GM19463 (cell line): ENCODE data around the gene ITSN1.
"Not testable (repeated sequence)": the region's sequence is repeated elsewhere in the genome, so short reads cannot be mapped to it uniquely, and the experiment has no call there.

Source experiments
- ATAC-seq: cut with Tn5 transposase; IDR thresholded peaks from one replicate; pipeline ENCODE4 v1.9.1; 2021; ENCODE audit warnings: mild to moderate bottlenecking, moderate library complexity; ENCODE audit not compliant: unreplicated experiment

The ITSN1 gene

GRCh38 chr21:33650929-33651509 lies 8.7 kb downstream of the ITSN1 start:
- ATAC-seq = no peak

- ATAC-seq = no peak
Observed at GRCh38 chr21:33651965-33652680, 9.8 kb downstream of the ITSN1 start.

- ATAC-seq = no peak
Observed at GRCh38 chr21:33654412-33654811, 12.1 kb downstream of the ITSN1 start.

DNA sequence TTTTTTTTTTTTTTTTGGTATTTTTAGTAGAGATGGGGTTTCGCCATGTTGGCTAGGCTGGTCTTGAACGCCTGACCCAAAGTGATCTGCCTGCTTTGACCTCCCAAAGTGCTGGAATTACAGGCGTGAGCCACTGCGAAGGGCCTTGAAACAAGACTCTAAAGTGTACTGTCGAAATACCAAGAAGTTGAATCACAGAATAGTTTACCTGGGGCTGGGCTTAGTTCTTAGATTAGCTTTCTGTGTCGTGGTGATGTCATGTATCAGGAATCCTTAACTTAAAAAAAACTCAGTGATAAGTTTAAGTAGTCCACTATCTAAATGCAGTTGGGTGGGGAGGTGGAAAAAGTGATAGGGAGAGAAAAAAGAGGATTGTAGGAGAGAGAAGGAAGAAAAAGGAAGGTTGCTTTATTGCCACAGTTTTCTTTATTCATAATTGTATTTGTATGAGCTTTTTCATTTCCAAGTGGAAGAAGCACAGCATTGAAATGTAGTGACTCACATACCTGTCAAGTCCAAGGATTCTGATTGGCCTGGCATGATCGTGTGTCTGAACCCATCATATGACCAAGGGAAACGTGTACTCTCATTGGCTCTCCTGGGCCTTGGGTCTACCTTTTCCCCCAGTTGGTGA lies 13.4 kb downstream of the ITSN1 start:
- ATAC-seq = no peak

GRCh38 chr21:33657124-33657820 lies 15.0 kb downstream of the ITSN1 start:
- no peak for ATAC-seq

DNA sequence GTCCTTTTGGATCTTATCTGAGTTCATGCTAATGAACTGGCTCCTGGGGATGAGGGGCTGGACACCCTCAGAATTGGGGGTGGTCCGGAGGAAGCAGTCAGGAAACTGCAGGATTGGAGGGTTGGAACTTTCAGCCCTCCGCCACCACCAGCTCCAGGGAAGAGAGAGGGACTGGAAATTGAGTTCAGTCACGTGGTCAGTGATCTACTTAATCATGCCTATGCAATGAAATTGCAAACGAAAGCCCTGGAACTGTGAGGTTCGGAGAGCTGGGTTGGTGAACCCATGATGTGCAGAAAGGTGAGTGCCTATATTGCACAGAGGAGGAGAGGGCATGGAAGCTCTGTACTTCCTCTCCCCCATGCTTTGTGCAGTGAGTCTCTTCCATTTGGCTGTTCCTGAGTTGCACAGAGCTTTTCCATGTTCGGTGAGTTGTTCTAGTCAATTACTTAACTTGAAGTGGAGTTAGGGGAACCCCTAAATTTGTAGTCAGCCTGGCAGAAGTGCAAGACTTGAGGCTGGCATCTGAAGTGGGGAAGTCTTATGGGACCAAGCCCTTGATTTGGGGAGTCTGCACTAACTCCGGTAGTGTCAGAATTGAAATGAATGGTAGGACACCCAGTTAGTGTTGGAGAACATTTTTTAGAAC lies 16.7 kb downstream of the ITSN1 start:
- no peak for ATAC-seq

DNA sequence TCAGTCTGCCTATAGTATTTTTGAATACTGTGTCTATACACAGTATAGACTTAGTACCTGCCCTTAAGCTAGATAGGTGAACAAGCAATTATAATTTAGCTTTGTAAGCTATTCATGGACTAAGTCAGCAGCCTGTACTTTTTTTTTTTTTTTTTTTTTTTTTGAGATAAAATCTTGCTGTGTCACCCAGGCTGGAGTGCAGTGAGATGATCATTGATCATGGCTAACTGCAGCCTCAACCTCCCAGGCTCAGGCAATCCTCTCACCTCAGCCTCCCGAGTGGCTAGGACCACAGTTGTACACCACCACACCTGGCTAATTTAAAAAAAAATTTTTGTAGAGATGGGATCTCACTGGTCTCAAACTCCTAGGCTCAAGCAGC lies 17.3 kb downstream of the ITSN1 start:
- ATAC-seq = no peak

DNA sequence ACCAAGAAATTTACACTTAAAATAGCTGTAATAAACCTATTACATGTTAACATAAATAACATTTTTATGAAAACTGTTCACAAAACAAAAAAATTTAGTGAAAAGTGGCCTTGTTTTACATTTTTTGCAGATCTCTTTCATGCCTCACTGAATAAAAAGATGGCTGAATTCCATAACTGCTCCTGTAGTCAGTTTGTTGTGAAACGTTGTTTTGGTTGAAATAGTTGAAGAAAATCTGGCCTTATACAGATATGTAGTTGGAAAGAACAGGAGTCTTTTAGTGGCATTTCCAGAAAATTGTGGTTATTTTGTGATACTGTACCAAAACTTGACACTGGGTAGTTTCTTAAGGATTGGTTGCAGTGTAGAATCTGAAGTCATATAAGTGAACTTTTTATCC lies 18.1 kb downstream of the ITSN1 start:
- no peak for ATAC-seq

- ATAC-seq = no peak
Observed at GRCh38 chr21:33661146-33661545, 18.8 kb downstream of the ITSN1 start.

- no peak for ATAC-seq
Observed at GRCh38 chr21:33662046-33662445, 19.7 kb downstream of the ITSN1 start.

GRCh38 chr21:33663241-33663640 lies 20.9 kb downstream of the ITSN1 start:
- no peak for ATAC-seq

- ATAC-seq = no peak
Observed at GRCh38 chr21:33664135-33664534, 21.8 kb downstream of the ITSN1 start.

- no peak for ATAC-seq
Observed at GRCh38 chr21:33666153-33666552, 23.9 kb downstream of the ITSN1 start.

GRCh38 chr21:33667636-33668035 lies 25.3 kb downstream of the ITSN1 start:
- ATAC-seq = no peak

DNA sequence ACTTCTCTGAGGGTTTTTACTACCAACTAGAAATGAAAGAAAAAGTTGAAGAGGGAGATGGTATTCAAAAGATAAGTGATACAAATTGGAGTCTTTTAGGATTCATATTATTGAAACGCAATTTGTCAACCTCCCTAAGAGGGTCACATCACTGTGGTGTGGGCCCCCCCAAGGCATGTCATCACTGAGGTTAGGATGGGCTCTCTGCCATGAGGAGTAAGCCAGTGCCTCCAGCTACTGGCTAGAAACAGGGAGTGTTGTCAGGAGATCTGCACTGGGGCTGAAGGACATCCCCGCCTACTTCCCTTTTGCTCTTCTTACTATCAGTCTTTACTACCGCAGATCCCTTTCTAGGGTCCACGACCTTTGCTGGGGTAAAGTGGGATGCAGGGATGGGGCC lies 25.9 kb downstream of the ITSN1 start:
- no peak for ATAC-seq

- no peak for ATAC-seq
Observed at GRCh38 chr21:33668620-33669019, 26.3 kb downstream of the ITSN1 start.

DNA sequence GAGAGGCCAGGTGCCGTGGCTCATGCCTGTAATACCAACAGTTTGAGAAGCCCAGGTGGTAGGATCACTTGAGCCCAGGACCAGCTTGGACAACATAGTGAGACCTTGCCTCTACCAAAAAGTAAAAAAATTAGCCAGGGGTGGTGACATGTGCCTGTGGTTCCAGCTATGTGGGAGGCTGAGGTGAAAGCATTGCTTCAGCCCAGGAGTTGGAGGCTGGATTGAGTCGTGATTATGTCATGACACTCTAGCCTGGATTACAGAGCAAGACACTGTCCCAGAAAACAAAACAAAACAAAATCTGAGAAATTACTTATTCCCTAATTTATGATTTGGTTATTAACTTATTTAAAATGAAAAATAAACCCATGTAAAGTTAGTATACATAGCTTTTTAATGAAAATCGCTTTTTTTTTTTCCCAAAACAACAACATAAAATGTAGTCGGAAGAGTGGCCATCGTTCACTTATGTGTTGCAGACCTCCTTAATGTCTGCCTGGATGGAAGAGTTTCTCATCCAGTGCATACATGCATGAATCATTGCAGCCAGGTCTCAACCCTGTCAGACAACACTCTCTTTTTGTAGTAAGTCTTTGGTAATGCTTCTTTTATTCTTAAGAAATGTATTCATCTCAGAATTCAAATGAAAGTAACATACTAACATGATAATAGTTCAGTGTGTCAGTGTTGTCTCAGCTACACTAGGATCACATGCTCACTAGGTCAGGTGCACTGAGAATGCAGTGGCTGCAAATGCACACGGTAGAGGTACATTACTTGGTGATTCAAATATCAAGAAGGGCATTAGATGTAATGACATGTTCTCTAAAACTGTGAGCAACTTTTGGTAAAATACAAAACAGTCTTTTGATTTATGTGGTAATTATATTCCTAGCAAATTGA lies 28.0 kb downstream of the ITSN1 start:
- ATAC-seq = no peak

DNA sequence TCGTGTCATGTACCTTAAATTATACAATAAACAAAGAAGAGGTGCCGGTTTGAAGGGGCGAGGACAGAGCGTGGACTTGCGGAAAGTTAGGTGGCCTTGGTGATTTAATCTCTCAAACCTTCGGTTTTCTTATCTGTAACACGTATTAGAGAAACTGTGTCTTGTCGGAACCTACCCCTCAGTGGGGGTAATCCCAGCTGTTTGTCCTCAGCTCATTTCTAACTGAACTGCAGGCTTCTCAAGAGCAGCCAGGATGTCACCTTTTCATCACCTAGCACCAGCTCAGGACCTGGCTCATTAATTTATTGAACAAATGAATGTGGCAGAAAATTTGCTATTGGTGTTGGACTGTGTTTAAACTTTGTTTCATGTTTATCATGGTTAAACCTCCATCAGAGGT lies 31.2 kb downstream of the ITSN1 start:
- no peak for ATAC-seq

GRCh38 chr21:33674226-33674625 lies 31.9 kb downstream of the ITSN1 start:
- ATAC-seq = no peak

- not testable (repeated sequence) for ATAC-seq
Observed at GRCh38 chr21:33676666-33677065, 34.4 kb downstream of the ITSN1 start.
